Right lobe of liver (tissue), 4 donors: ENCODE results near the gene ZRANB3.

Experiments
- POLR2A ChIP-seq: fragments of 450-650 bp; IDR thresholded peaks from one replicate; pipeline ENCODE4 v1.6.1; 2017; ENCODE audit warnings: antibody characterized with exemption, mild to moderate bottlenecking
- TF ChIP-seq, protein P1 (sequence below), 4 donors: fragments of 200-600 bp in 3 of 4; fragments of 450-650 bp in 1 of 4; IDR thresholded peaks; one replicate each; pipeline versions ENCODE4 v1.5.1 to v1.8.0; 2016 to 2022; ENCODE audit warnings: antibody characterized with exemption in 4 of 4, mild to moderate bottlenecking in 2 of 4
- donor health status: DM: no; HTN: no; CAD: no.
- donor health status: DM: no; HTN: no; CAD: no.
- donor health status: DM: no; HTN: yes; CAD: no.

DNA sequence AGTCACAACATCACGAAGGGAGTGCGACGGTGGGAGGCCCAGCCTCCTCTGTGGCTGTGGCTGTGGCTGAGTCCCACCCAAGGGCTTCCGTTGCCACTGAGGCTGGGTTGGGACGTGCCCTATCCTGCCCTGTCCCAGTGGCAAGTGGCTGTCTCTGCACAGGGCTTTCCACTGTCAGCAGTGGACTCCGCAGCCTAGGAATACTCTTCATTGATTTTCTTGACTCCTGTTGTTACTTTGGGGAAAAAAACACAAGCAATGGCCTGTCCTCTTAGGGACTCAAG is 356.3 kb downstream of the ZRANB3 start:
- TF ChIP-seq, protein P1, sequence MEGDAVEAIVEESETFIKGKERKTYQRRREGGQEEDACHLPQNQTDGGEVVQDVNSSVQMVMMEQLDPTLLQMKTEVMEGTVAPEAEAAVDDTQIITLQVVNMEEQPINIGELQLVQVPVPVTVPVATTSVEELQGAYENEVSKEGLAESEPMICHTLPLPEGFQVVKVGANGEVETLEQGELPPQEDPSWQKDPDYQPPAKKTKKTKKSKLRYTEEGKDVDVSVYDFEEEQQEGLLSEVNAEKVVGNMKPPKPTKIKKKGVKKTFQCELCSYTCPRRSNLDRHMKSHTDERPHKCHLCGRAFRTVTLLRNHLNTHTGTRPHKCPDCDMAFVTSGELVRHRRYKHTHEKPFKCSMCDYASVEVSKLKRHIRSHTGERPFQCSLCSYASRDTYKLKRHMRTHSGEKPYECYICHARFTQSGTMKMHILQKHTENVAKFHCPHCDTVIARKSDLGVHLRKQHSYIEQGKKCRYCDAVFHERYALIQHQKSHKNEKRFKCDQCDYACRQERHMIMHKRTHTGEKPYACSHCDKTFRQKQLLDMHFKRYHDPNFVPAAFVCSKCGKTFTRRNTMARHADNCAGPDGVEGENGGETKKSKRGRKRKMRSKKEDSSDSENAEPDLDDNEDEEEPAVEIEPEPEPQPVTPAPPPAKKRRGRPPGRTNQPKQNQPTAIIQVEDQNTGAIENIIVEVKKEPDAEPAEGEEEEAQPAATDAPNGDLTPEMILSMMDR (IDR thresholded peaks at IDR 0.05) = no peak
- TF ChIP-seq POLR2A = no peak
